ENCODE data around the gene STAB2.

The STAB2 gene

GRCh38 chr12:103783744-103784664 is 196.9 kb downstream of the STAB2 start:
- no peak for DNase-seq

- no peak for DNase-seq
These were observed 198.4 kb downstream of the STAB2 start for GRCh38 chr12:103785243-103786031.

GRCh38 chr12:103786201-103786600 is 199.1 kb downstream of the STAB2 start:
- DNase-seq, result no peak

- DNase-seq, result no peak
These were observed 204.4 kb downstream of the STAB2 start for GRCh38 chr12:103791350-103791920.

GRCh38 chr12:103793046-103793445 is 206.0 kb downstream of the STAB2 start:
- DNase-seq, result no peak

GRCh38 chr12:103793512-103794045 is 206.5 kb downstream of the STAB2 start:
- DNase-seq, result no peak

- DNase-seq, result no peak
These were observed 207.5 kb downstream of the STAB2 start for GRCh38 chr12:103794309-103795213.

GRCh38 chr12:103798586-103798985 is 211.5 kb downstream of the STAB2 start:
- no peak for DNase-seq

GRCh38 chr12:103799504-103799856 is 212.4 kb downstream of the STAB2 start:
- no peak for DNase-seq

GRCh38 chr12:103799857-103800771 is 213.0 kb downstream of the STAB2 start:
- DNase-seq, result peak; percentile 84

GRCh38 chr12:103801709-103802585 is 214.9 kb downstream of the STAB2 start:
- DNase-seq, result no peak

- DNase-seq, result no peak
These were observed 215.5 kb downstream of the STAB2 start for GRCh38 chr12:103802586-103802886.

- DNase-seq, result no peak
These were observed 216.8 kb downstream of the STAB2 start for GRCh38 chr12:103803847-103804246.

- no peak for DNase-seq
These were observed 218.7 kb downstream of the STAB2 start for GRCh38 chr12:103805655-103806360.

- peak; percentile 33 for DNase-seq
These were observed 219.7 kb downstream of the STAB2 start for GRCh38 chr12:103806803-103807202.

GRCh38 chr12:103807561-103808238 is 220.6 kb downstream of the STAB2 start:
- DNase-seq, result no peak

GRCh38 chr12:103808239-103808880 is 221.3 kb downstream of the STAB2 start:
- DNase-seq, result no peak

- no peak for DNase-seq
These were observed 222.1 kb downstream of the STAB2 start for GRCh38 chr12:103809154-103809553.
